Measurements from ENCODE around the gene DESI1.

DNA sequence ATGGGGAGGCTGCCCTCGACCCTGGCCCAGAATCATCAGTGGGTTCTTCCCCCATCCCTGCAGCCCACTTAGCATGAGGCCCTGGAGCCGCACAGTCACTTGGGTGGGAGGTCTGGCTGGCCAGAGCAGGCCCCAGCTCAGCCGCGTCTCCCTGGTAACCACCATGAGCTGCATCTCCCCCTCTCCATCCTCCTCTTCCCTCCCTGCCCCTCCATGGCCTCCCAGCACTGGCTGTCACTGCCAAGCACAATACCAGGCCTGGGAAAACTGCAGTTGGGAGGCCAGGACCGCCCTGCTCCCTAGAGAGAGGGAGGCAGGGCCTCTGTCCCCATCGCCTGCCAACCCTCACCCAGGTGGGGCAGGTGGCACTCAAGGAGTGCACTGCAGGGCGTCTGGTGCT, 52.0 kb downstream of the DESI1 start:
- TF ChIP-seq, protein P1, sequence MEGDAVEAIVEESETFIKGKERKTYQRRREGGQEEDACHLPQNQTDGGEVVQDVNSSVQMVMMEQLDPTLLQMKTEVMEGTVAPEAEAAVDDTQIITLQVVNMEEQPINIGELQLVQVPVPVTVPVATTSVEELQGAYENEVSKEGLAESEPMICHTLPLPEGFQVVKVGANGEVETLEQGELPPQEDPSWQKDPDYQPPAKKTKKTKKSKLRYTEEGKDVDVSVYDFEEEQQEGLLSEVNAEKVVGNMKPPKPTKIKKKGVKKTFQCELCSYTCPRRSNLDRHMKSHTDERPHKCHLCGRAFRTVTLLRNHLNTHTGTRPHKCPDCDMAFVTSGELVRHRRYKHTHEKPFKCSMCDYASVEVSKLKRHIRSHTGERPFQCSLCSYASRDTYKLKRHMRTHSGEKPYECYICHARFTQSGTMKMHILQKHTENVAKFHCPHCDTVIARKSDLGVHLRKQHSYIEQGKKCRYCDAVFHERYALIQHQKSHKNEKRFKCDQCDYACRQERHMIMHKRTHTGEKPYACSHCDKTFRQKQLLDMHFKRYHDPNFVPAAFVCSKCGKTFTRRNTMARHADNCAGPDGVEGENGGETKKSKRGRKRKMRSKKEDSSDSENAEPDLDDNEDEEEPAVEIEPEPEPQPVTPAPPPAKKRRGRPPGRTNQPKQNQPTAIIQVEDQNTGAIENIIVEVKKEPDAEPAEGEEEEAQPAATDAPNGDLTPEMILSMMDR (IDR thresholded peaks at IDR 0.05 in 4 of 5, conservative IDR thresholded peaks at IDR 0.05 in 1 of 5): no peak
- TF ChIP-seq POLR2A (IDR thresholded peaks at IDR 0.05): no peak

Data from gastrocnemius medialis (tissue), 4 donors.